GM21390 (cell line): ENCODE data around the gene TTI1.
"Not testable (repeated sequence)": the region's sequence is repeated elsewhere in the genome, so short reads cannot be mapped to it uniquely, and the experiment has no call there.

Experiments
- ATAC-seq: cut with Tn5 transposase; IDR thresholded peaks from one replicate; pipeline ENCODE4 v1.9.1; 2021; ENCODE audit not compliant: unreplicated experiment

TTI1 gene

DNA sequence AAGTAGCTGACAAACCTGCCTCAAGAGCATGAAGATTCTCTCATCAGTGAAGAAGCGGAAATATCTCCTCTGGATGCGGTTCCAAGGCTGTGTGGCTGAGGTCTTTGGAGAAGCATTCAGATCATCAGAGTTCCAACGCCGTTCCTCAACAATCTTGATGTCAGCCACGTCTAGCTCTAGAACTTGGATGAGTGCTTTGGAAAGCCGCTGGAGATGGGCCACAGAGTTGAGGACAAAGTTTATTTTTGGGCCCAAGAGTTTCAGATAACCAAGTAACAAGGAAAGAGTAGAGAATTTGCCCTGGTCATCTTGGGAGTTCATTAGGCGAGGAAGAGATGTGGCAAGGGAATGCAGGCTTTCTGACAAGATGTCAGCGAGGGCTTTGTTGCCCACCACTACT, 20.9 kb downstream of the TTI1 start:
- no peak for ATAC-seq

DNA sequence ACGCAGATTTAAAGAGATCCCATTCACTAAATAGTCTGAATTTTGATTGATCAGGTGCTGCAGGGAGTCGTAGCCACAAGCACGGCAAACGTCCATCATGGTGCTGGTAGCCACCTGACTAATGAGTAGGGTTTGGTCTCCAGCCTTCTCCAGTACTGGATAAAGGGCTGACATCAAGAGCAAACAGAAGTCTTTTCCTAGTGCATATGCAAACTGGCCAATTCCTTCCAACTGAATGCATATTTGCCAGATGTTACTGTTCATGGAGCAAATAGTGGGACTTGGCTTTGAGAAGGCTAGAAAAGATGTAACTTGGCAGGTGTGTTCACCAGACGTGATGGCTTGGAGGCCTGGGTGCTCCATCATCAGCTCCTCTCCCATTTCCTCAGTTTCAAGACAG, 21.6 kb downstream of the TTI1 start:
- no peak for ATAC-seq

DNA sequence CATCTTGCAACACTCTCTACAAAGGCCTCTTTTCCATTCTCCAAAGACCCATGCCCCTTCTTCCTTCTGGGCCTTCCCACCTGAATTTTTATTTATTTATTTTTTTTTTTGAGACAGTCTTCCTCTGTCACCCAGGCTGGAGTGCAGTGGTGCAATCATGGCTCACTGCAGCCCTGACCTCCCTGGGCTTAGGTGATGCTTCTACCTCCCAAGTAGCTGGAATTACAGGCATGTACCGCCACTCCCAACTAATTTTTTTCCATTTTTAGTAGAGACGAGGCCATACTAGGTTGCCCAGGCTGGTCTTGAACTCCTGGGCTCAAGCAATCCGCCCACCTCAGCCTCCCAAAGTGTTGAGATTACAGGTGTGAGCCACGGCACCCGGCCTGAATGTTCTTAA, 23.8 kb downstream of the TTI1 start:
- not testable (repeated sequence) for ATAC-seq

DNA sequence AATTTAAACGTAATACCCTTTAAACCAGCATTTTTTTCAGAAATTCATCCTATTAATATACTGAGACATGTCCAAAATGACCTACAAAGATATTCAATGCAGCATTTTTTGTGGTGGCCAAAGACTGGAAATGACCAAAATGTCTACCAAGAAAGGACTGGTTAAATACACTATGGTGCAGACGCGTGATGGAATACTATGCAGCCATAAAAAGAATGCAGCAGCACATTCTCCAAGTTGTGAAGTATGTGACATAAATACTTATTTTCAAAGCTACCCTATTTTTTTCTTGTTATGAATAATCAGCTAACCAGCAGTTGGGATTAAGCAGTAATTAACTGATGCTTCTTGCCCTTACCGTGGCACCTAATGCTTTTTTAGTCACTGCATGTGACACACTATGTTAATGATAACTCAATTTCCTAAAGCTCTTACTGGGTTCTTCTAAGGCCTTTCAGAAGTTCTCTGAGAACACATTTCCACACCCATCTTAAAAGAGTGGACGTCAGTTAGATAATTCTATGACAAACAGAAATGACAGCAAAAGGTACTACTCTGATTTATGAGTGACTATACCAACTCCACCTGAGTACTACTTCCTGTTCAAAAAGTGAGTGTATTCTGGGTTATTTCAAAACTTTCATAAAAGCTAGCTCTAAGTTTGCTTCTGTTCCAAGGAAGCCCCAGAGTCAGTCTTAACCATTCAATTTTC, 24.9 kb downstream of the TTI1 start:
- no peak for ATAC-seq

DNA sequence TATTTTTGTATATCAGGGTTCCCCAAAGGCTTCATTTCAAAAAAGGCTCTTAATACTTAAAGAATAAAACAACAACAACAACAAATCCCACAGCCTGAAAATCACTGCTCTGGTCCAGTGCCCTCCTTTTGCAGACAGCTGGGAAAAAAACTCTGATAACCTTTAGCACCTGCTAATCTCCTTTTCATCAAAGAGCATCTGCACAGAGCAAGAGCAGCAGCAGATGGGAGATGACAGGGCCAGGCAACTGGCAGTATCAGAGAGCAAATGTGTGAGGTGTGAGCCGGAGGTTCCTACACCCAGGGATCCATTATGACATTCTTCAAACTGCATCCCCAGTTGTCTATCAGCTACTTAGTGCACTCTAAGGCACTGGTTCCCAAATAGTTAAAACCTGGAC, 25.7 kb downstream of the TTI1 start:
- ATAC-seq, result no peak

DNA sequence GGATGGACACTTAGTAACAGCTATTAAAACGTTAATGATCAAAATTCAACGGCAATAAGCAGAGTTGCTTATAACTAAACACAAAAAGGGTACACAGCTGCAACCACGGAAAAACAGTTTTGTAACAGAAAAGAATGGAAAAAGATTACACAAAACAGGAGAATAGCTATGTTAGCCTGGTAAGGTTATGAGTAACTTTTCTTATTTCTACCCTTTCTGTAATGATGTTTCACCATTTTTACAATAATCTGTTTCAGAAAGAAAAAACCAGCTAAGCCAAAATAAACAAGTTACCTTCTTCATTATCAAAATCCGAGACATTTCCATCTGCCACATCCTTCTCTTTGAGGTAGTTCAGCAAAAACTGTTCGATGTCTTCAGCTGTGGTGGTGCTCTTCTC, 27.4 kb downstream of the TTI1 start:
- ATAC-seq, result no peak

DNA sequence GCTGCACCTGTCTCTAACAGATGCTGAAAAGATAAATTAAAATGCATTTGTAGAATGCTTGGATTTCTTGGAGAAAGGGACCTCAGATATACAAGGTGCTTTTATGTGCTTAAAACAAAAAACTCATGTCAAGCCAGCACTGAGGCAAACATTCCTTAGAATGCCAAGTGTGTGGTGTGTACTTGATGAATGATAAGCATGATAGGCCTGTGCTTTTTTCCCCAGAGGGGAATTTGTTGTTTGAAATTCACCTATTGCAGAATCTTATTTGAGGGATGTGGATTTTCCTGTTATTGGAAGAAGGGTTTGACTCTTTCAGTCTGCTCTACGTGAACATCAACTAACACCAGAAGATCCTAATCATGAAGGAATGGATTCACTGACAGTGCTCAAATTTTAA, 28.8 kb downstream of the TTI1 start:
- ATAC-seq, result no peak

DNA sequence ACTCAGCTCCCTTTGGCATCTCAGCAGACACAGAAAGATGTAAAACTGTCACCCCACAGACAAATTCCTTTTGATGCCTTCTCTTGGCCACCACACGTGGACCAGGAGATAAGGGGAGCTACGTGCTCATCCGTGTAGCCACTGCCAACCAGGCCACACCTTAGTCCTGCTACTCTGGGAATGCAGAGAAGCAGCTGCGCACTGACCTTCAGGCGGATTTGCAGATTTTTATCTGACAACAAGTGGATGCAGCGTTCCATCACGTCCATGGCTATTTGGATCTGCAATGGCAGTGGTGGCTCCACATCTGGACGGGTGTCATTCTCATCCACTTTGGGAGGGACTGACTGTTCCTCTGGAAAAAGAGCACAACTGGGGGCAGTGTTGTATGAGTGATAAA, 30.8 kb downstream of the TTI1 start:
- ATAC-seq, result no peak

DNA sequence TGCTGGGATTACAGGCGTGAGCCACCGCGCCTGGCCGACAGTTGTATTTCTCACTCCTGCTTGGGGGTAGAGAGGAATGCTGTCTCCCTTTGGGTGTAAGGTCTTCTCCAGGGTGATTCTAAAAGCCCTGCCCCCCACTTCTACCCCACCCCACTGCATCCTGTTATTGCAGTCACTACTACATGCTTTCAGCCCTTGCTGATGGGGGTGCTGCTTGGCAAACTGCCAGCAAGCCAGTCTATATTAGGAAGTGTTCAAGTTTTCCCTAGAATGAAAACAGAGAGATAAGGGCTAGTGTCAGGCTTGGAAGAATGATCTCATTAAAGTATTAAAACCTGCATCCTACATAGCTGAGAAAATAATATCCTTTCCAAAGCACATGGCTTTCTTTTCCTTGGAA, 31.3 kb downstream of the TTI1 start:
- no peak for ATAC-seq

DNA sequence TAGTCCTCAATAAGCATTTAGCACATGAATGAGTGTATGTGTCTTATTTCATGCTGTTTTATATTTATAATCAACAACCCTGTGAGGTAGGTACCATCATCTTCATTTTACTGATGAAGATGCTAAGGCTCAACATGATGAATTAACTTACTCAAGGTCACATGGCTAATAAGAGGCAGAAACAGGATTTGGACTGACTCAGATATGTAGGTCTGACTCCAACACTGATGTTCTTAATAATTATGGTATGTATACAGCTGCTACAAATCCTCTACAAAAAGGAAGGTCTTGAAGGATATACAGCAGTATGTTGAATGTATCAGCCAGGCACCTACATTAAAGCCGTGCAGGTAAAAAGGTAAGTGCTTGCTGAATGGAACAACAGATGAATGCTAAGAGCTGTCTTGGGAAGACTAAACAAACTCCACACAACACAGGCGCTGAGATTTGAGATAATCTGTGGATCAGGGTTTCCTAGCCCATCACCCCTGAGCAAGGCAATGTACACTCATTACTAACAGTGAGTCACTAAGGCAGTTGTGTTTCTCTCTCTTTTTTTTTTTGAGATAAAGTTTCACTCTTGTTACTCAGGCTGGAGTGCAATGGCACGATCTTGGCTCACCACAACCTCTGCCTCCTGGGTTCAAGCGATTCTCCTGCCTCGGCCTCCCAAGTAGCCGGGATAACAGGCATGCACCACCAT, 31.9 kb downstream of the TTI1 start:
- no peak for ATAC-seq

DNA sequence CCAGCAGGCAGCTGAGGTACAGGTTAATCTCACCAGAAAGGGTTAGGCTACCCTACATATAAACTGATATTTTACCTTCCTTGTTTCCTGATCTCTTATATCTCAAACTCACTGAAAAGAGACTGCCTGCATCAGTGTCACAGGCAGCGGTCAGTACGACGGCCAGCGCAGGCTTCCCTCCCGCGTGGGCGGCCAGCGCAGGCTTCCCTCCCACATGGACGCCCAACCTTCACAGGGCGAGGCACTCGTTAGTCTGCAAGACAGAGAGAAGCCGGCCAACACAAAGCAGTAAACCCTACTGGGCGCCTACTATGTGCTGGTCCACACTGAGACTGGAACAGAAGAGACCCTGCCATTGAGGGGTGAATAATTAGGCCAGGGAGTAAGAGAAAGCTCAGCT, 33.0 kb downstream of the TTI1 start:
- ATAC-seq, result no peak

DNA sequence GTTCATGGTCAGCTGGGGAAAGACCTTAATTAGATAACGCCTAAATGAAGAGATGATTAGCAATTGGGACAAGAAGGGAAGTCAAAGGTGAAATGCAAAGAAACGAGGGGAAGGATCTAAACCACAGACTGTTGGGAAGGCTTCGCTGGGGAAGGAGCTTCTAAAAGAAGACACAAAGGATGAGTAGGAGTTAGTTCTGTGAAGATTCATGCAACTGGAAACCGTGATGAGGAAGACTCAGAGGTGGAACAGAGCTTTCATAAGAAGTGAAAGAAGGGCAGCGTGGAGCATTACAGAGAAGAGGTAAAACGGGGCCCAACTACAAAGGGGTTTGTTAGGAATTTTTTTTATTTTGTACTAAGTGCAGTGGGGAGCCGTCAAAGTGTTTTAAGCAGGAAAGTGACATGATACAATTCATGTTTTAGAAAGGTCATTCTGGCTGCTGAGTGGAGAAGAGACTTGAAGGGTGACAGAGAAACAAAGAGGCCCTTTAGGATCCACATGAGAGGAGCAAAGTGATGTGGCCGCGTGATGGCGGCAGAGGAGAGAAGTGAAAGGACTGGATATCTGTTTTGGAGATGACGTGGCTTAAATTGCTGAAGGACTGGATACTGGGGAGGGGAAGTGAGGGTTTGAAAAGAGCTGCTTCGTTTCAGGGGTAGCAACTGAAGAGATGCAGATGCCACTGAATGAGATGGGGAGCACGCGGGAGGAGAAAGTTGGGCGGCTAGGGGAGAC, 33.6 kb downstream of the TTI1 start:
- ATAC-seq, result no peak

DNA sequence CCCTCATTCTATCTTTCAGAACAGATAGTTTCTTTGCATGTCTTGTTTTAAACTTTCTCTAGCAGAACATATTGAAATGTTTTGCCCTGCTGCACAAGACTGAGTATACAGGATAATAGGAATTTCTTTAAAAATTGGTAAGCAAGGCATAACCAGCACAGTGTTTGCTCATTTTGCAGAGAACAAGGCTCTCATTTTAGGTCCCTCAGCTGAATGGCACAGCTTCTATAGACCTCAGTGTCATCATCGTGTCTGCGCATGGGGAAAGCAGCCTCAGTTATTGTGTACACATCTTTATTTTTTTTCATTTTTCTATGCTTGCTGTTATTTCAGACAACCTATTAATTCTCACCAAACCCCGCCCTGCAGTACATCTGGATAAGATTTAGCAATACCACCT, 35.7 kb downstream of the TTI1 start:
- ATAC-seq, result no peak

DNA sequence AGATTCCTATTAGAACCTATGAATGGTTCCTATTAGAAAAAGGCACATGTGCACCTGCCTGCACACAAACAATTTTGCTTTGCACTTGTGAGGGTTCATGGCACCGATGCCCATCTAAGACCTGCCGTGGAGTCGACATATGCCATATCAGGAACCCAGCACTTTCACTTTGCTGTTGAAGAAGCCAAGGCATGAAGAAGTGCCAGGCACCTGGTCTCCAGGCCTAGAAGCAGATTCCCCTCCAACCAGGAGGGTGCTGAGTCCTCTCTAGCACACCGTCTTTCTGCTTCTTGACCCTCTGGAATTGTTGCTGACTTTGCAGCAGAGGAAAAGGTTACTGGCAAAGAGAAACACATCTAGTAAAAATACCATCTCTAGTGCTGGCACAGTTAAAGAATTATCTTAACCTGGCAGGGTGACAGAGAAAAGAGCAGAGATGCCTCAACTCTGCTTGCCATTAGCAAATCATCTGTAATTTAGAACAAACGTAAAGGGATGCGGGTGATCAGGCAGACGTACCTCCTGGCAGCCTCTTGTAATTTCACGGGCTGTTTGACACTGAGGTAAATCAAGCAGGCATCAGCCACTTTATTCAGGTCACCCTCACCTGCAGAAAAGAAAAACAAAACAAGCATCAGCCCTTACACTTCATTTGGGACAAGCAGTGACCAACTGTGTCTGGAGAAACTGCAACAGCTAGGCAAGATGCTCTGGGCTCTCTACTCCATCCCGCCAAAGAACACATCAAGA, 37.2 kb downstream of the TTI1 start:
- no peak for ATAC-seq

DNA sequence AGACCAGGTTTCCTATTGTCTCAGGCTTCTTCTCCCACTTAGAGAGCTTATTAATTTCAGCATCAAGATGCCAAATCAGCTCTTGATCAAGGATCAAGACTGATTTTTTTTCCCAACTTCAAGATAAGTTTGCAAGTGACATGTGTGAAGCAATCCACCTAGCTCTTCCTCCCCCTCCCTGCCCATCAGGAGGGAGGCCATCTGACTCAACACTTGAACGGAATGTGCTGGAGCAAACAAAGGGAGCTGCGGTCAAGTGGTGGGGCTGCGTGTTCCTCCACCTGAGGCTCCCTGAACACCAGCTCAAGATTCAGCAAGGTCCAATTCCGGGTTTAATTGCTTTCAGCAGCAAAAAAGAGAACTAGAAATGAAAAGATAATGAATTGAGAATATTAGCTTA, 38.7 kb downstream of the TTI1 start:
- ATAC-seq, result no peak

DNA sequence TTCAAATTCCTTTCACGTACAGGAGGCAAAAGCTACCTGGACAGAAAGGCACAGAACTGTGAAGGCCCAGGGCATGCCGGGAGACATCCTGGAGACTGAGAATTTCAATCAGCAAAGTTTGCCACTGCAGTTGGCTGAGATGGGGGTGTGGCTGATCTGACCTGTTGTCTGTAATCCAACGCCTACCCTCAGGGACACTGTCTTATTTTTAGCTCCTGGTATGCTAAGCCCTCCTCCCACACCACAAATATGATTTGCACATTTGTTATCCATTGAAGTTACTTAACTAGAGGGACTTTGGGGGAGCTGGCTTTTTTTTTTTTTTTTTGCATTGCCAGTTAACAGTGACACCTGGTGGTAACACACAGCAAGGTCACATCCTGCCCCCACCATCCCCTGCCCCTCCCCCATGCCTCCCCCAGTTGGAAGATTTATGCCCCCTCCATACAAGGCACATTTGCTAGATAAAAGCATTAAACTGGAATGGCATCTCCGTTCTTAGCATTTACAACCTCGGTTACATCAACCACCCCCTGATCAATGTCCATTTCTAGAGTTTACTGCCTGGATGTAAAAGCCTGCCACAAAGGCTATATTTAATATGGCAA, 40.4 kb downstream of the TTI1 start:
- no peak for ATAC-seq

DNA sequence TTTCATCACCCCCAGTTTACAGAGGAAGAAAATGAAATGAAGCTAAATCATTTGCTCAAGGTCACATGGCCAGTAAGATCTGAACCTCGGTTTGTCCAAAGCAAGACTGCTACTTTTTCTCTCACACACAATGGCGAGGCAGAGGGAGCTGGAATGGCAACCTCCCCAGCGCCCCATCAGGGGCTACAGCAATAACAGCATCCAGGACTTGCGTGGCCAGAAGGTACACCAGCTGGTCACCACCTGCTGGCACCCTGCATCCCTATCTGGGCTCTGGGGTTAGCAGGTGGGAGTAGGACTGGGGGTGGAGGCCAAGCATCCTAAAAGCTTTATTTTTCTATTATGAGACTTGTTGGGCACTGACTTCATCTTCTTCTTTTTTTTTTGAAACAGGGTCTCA, 41.3 kb downstream of the TTI1 start:
- ATAC-seq, result no peak

DNA sequence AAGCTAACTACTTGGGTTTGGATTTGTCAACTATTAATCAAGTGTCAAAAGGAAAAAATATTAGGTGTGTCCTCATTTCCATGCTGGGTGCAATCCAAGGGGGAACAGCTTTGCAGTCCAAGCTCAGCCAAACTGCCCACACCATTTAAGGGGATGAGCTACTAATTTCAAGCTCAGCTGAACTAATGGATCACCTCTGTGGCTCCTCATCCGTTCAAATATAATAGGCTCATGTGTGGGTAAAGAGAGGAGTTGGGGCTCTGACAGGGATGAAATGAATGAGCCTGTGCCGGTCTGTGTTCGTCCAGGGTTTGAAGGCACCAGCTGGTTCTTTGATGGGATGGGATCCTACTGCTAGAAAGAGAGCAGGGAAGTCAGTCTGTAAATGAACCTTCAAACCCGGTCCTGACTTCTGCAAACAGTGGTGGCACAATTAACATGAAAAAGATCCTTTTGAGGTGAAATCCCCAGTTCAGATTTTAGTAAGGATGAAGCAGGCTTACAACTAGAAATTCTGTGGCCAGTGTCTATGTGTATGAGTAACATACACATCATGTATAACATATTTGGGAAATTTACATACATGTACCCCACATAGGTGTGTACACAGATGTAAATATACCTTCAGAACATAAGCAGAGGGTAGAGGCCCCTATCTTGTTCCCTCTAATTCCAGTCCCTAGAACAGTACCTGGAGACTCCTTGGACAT, 41.9 kb downstream of the TTI1 start:
- ATAC-seq, result no peak

DNA sequence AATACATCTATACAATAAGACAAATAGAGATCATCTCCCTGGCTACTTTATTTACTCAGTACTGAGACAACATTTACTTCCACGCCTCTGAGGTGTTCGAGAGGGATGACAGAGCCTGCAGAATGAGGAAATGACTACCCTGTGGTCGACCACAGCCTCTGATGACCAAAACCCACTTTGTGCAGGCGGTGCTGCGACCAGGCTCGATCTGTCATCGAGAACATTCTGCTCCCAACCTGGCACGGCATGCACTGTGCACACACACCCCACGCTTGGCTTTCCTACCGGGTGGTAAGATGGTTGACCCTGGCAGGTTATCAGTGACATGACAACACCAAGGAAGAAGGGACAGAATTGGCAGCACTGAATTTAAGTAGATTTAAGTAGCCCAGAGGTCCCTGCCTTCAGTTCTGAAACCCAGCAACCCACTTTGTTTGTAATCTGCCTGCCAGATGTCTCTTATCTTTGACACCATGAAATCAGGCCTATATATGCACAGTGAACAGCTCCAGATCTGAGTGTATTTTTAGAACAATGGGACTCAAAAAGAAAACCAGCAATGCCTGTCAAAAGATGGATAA, 42.6 kb downstream of the TTI1 start:
- peak; percentile 98 for ATAC-seq
